Endothelial cell of hepatic sinusoid (primary cell): Measurements from ENCODE around the gene GMFB.
"Not testable (repeated sequence)": the region's sequence is repeated elsewhere in the genome, so short reads cannot be mapped to it uniquely, and the experiment has no call there.

Experiments
- in situ Hi-C: cut with HindIII; loops from 2 replicates; pipeline ENCODE4 v1.10.0; 2017; ENCODE audit warnings: low sequenced_read_pairs

Gene GMFB

GRCh38 chr14:54465654-54466053 lies 23.1 kb downstream of the GMFB start:
- in situ Hi-C loops, result no loop called here

- in situ Hi-C loops, result no loop called here
Observed at GRCh38 chr14:54462048-54462447, 26.7 kb downstream of the GMFB start.

- in situ Hi-C loops, result no loop called here
Observed at GRCh38 chr14:54459106-54459505, 29.7 kb downstream of the GMFB start.

- in situ Hi-C loops, result not testable (repeated sequence)
Observed at GRCh38 chr14:54458536-54458935, 30.2 kb downstream of the GMFB start.

- in situ Hi-C loops, result no loop called here
Observed at GRCh38 chr14:54457609-54457996, 31.2 kb downstream of the GMFB start.

DNA sequence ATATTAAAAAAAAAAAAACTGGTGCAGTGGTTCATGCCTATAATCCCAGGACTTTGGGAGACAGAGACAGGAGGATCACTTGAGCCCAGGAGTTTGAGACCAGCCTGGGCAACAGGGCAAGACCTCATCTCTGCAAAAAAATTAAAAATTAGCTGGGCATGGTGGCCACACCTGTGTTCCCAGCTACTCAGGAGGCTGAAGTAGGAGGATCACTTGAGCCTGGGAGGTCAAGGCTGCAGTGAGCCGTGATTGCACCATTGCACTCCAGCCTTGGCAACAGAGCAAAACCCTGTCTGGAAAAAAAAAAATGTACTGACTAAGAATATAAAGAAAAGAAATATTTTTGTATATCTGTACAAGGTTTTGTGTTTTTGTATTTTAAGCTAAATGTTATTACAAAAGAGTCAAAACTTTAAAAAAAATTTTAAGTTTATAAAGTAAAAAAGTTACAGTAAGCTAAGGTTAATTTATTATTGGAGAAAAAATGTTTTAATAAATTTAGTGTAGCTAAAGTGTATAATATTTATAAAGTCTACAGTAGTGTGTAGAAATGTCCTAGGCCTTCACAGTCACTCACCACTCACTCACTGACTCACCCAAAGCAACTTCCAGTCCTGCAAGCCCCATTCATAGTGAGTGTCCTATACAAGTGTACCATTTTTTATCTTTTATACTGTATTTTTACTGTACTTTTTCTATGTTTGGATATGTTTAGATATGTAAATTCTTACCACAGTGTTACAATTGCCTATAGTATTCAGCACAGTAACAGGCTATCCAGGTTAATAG lies 31.8 kb downstream of the GMFB start:
- in situ Hi-C loops, result not testable (repeated sequence)

- in situ Hi-C loops, result no loop called here
Observed at GRCh38 chr14:54455363-54455762, 33.4 kb downstream of the GMFB start.

GRCh38 chr14:54453990-54454389 lies 34.8 kb downstream of the GMFB start:
- in situ Hi-C loops, result not testable (repeated sequence)

GRCh38 chr14:54453252-54453651 lies 35.5 kb downstream of the GMFB start:
- in situ Hi-C loops, result no loop called here

- in situ Hi-C loops, result no loop called here
Observed at GRCh38 chr14:54451961-54452360, 36.8 kb downstream of the GMFB start.

- in situ Hi-C loops, result no loop called here
Observed at GRCh38 chr14:54451121-54451601, 37.6 kb downstream of the GMFB start.

DNA sequence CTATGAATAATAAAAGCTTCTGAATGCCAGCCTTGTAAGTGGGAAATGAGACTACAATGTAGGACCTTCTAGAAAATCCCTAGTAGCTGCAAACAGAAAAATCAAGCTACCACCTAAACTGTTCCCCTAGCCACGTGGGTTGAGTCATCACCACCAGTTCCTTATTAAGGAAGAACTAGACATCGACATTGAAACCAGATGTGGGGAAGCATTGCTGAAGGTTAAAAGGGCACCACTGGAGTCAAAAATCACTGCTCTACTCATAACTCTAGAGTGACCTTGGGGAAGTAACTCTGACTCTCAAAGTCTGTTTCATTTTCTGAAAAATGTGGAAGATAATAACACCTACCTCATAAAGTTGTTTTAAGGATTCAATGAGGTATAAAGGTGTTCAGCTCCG lies 38.2 kb downstream of the GMFB start:
- in situ Hi-C loops, result no loop called here

- in situ Hi-C loops, result no loop called here
Observed at GRCh38 chr14:54447231-54447692, 41.5 kb downstream of the GMFB start.

- in situ Hi-C loops, result no loop called here
Observed at GRCh38 chr14:54446161-54446693, 42.6 kb downstream of the GMFB start.

DNA sequence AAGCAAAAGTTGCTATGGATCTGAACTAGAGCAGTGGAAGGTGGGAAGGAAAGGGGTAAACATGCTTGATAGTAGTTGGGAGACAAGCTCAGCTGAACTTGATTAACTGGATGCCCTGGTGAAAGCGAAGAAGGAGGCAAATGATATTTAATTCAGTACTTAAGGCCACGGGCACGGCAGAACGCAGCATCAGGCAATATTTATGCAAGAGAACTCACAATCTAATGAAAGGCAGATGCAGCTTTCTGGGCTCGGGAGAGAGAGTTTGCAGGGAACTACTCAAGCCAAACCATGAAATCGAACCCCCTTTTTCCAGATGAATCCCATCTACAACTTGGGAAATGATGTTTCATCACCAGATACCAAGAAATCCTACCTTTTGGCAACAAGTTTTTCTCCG lies 44.1 kb downstream of the GMFB start:
- in situ Hi-C loops, result loop anchor here (5.0 kb wide), 1 partner anchor 48 kb away; no protein-coding TSS in a partner anchor

GRCh38 chr14:54443981-54444380 lies 44.8 kb downstream of the GMFB start:
- in situ Hi-C loops, result loop anchor here (5.0 kb wide), 1 partner anchor 48 kb away; no protein-coding TSS in a partner anchor

- in situ Hi-C loops, result loop anchor here (5.0 kb wide), 1 partner anchor 49 kb away; no protein-coding TSS in a partner anchor
Observed at GRCh38 chr14:54442961-54443360, 45.8 kb downstream of the GMFB start.

GRCh38 chr14:54440873-54441868 lies 47.6 kb downstream of the GMFB start, which contains the start of gene CNIH1:
TSS of gene CNIH1 (minus strand) at chr14:54441374. CDS start at chr14:54441327, 47 bp downstream.
- in situ Hi-C loops, result loop anchor here (5.0 kb wide), 1 partner anchor 51 kb away; no protein-coding TSS in a partner anchor

- in situ Hi-C loops, result loop anchor here (5.0 kb wide), 1 partner anchor 52 kb away; no protein-coding TSS in a partner anchor
Observed at GRCh38 chr14:54440476-54440872, 48.3 kb downstream of the GMFB start.

DNA sequence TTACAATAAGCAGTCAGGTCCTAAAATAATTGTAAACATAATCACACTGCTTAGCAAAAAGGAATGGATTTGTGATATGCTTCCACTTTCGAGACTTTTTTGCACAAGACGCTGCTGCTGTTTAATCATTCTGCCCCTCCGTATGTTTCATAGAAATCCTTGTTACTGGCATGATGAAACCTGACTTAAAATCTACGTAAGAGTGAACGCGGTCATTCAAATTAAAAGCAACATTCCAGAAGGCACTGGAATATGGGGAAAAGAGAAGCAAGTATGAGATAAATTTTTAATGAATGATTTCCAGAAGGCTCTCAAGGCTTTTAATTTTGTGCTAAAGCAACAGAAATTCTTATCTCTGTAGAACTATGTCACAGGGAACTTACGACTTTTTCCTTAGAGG lies 48.7 kb downstream of the GMFB start:
- in situ Hi-C loops, result loop anchor here (5.0 kb wide), 1 partner anchor 52 kb away; no protein-coding TSS in a partner anchor

GRCh38 chr14:54438703-54439102 lies 50.1 kb downstream of the GMFB start:
- in situ Hi-C loops, result no loop called here
